ENCODE measurements around the gene TCHH. TPM values are rescaled to one million over a fixed set of nuclear protein-coding genes. Genes with fewer than 3 reads are reported as not detected.
A peak's percentile ranks its signal among the peaks of the same experiment; 100 is the strongest.
"Not testable (repeated sequence)": the region's sequence is repeated elsewhere in the genome, so short reads cannot be mapped to it uniquely, and the experiment has no call there.

Gene TCHH
- total RNA-seq, 1 experiment from 2014 or later = not detected

- DNase-seq (ENCODE audit: low spot score) = no peak
Observed at GRCh38 chr1:152111515-152111968, 3.7 kb downstream of the TCHH start.

GRCh38 chr1:152110860-152111514 lies 4.3 kb downstream of the TCHH start:
- DNase-seq (ENCODE audit: low spot score) = peak; percentile 14

GRCh38 chr1:152110365-152110859 lies 4.8 kb downstream of the TCHH start:
- peak; percentile 58 for DNase-seq (ENCODE audit: low spot score)

GRCh38 chr1:152109998-152110294 lies 5.3 kb downstream of the TCHH start:
- DNase-seq (ENCODE audit: low spot score) = no peak

- DNase-seq (ENCODE audit: low spot score) = no peak
Observed at GRCh38 chr1:152109231-152109997, 5.8 kb downstream of the TCHH start.

- no peak for DNase-seq (ENCODE audit: low spot score)
Observed at GRCh38 chr1:152108882-152109222, 6.4 kb downstream of the TCHH start.

GRCh38 chr1:152107984-152108881 lies 7.0 kb downstream of the TCHH start:
- no peak for DNase-seq (ENCODE audit: low spot score)

- no peak for DNase-seq (ENCODE audit: low spot score)
Observed at GRCh38 chr1:152107031-152107983, 7.9 kb downstream of the TCHH start.

- no peak for DNase-seq (ENCODE audit: low spot score)
Observed at GRCh38 chr1:152104854-152105253, 10.4 kb downstream of the TCHH start.

GRCh38 chr1:152096931-152097330 lies 18.3 kb downstream of the TCHH start:
- no peak for DNase-seq (ENCODE audit: low spot score)

- no peak for DNase-seq (ENCODE audit: low spot score)
Observed at GRCh38 chr1:152089014-152089674, 26.1 kb downstream of the TCHH start, which contains the start of gene TCHHL1. TSS of gene TCHHL1 (minus strand) at chr1:152089064. CDS start at chr1:152088143, 921 bp downstream.

GRCh38 chr1:152086760-152087159 lies 28.5 kb downstream of the TCHH start:
- no peak for DNase-seq (ENCODE audit: low spot score)

GRCh38 chr1:152084853-152085252 lies 30.4 kb downstream of the TCHH start:
- DNase-seq (ENCODE audit: low spot score) = no peak

GRCh38 chr1:152081026-152081425 lies 34.2 kb downstream of the TCHH start:
- DNase-seq (ENCODE audit: low spot score) = not testable (repeated sequence)

- not testable (repeated sequence) for DNase-seq (ENCODE audit: low spot score)
Observed at GRCh38 chr1:152080494-152080893, 34.8 kb downstream of the TCHH start.

- no peak for DNase-seq (ENCODE audit: low spot score)
Observed at GRCh38 chr1:152078831-152079441, 36.3 kb downstream of the TCHH start.

GRCh38 chr1:152072311-152072710 lies 42.9 kb downstream of the TCHH start:
- no peak for DNase-seq (ENCODE audit: low spot score)

- DNase-seq (ENCODE audit: low spot score) = no peak
Observed at GRCh38 chr1:152071123-152071522, 44.1 kb downstream of the TCHH start.

- DNase-seq (ENCODE audit: low spot score) = no peak
Observed at GRCh38 chr1:152067929-152068328, 47.3 kb downstream of the TCHH start.

- no peak for DNase-seq (ENCODE audit: low spot score)
Observed at GRCh38 chr1:152067150-152067549, 48.1 kb downstream of the TCHH start.
